ENCODE measurements around the gene CCM2. TPM values are rescaled to one million over a fixed set of nuclear protein-coding genes. Genes with fewer than 3 reads are reported as not detected.

Gene CCM2
- total and polyA plus RNA-seq, 2 experiments from 2014 or later, result 24.9 to 40.1 TPM

DNA sequence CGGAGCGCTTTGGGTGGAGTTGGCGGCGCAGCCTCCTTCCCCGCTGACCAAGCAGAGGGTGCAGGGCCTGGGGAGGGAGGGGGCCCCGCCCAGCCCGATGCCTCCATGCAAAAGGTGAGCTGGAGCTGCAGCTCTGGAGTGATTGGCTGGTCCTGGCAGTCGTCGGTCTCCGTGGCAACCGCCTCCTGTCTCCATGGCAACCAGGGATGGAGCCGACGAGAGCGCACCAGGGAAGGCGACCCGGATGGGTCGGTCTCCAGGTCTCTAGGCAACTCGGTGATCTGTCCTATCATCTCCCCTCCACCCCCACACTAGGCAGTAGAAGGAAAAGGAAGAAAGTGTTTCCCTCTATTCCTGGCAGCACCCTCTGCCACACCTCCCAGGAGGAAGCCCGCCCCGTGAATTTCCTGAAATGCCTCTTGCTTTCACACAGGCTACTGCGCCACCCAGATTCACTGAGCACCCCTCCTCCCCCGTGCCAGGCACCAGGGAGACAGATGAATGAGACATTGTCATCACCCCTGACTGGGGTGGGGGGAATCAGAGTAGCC, 89.4 kb downstream of the CCM2 start:
- H3K4me2 ChIP-seq, result peak overlapping the region; percentile 86
- H3K36me3 Mint-ChIP-seq (ENCODE audit: low read depth), result no peaks in the 10 kb centered on the region

More for the DNA sequence above, 89.4 kb downstream of the CCM2 start:
- no peaks in the 10 kb centered on the region; the same call in 2 of the 3 replicates for H3K9me3 Mint-ChIP-seq
- Histone ChIP-seq H3K79me2 (replicated peaks; ENCODE audit: insufficient read depth) (no peaks in the 10 kb centered on the region), H2AFZ (peak overlapping the region; percentile 96; the same call in 1 of the 2 replicates), H3K9me2 (ENCODE audit: insufficient read depth) (no peaks in the 10 kb centered on the region), H4K20me1 (replicated peaks; ENCODE audit: insufficient read depth) (no peaks in the 10 kb centered on the region), H3K36me3 (ENCODE audit: insufficient read depth) (no peaks in the 10 kb centered on the region), H3K27ac (ENCODE audit: low read depth) (no peak overlapping the region), H3K4me3 (peak overlapping the region; percentile 83), H3K27me3 (ENCODE audit: insufficient read depth) (0 out of 2 replicates have a peak, but pooled peaks cover 6% of the 10 kb centered on the region), H3F3A (replicated peaks; ENCODE audit: low read depth) (0 out of 2 replicates have a peak, but pooled peaks cover 11% of the 10 kb centered on the region), H3K4me1 (ENCODE audit: insufficient read depth) (peaks cover 15% of the 10 kb centered on the region; the same call in 1 of the 2 replicates)
- H3K27me3 Mint-ChIP-seq (ENCODE audit: insufficient read depth, low read depth, poor library complexity), result peaks cover 28% of the 10 kb centered on the region
- DNase-seq (ENCODE audit: low spot score) (peak; percentile 96), ATAC-seq (peak; percentile 71)
- peak overlapping the region; percentile 74 for H3K4me3 Mint-ChIP-seq
- no peak overlapping the region for H3K27ac Mint-ChIP-seq
- peaks cover 10% of the 10 kb centered on the region for H3K4me1 Mint-ChIP-seq
- TF ChIP-seq POLR2AphosphoS5 (IDR thresholded peaks at IDR 0.05; ENCODE audit: low read depth), result no peak
- TF ChIP-seq EZH2phosphoT487 (IDR thresholded peaks at IDR 0.05; ENCODE audit: unreplicated experiment), result no peak
- TF ChIP-seq ZNF114 (CRISPR knock-in tag; IDR thresholded peaks at IDR 0.05), result no peak
- TF ChIP-seq JUNB (IDR thresholded peaks at IDR 0.05; ENCODE audit: unreplicated experiment), result no peak
- no peak for TF ChIP-seq STAT1 (IDR thresholded peaks at IDR 0.05; ENCODE audit: unreplicated experiment)
- TF ChIP-seq ZNF331 (CRISPR knock-in tag; IDR thresholded peaks at IDR 0.05; ENCODE audit: low read depth), result no peak
- TF ChIP-seq, protein P1, sequence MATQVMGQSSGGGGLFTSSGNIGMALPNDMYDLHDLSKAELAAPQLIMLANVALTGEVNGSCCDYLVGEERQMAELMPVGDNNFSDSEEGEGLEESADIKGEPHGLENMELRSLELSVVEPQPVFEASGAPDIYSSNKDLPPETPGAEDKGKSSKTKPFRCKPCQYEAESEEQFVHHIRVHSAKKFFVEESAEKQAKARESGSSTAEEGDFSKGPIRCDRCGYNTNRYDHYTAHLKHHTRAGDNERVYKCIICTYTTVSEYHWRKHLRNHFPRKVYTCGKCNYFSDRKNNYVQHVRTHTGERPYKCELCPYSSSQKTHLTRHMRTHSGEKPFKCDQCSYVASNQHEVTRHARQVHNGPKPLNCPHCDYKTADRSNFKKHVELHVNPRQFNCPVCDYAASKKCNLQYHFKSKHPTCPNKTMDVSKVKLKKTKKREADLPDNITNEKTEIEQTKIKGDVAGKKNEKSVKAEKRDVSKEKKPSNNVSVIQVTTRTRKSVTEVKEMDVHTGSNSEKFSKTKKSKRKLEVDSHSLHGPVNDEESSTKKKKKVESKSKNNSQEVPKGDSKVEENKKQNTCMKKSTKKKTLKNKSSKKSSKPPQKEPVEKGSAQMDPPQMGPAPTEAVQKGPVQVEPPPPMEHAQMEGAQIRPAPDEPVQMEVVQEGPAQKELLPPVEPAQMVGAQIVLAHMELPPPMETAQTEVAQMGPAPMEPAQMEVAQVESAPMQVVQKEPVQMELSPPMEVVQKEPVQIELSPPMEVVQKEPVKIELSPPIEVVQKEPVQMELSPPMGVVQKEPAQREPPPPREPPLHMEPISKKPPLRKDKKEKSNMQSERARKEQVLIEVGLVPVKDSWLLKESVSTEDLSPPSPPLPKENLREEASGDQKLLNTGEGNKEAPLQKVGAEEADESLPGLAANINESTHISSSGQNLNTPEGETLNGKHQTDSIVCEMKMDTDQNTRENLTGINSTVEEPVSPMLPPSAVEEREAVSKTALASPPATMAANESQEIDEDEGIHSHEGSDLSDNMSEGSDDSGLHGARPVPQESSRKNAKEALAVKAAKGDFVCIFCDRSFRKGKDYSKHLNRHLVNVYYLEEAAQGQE (IDR thresholded peaks at IDR 0.05; ENCODE audit: unreplicated experiment), result no peak
- TF ChIP-seq NANOG (IDR thresholded peaks at IDR 0.05; ENCODE audit: borderline replicate concordance), result no peak
- TF ChIP-seq CTCF (conservative IDR thresholded peaks at IDR 0.05; ENCODE audit: low read depth in 2 of 2), result no peak
- no peak; the same call in 1 of the 2 replicates for TF ChIP-seq CREB1 (CRISPR knock-in tag; IDR thresholded peaks at IDR 0.05; ENCODE audit: low read depth)
- TF ChIP-seq, protein P2, sequence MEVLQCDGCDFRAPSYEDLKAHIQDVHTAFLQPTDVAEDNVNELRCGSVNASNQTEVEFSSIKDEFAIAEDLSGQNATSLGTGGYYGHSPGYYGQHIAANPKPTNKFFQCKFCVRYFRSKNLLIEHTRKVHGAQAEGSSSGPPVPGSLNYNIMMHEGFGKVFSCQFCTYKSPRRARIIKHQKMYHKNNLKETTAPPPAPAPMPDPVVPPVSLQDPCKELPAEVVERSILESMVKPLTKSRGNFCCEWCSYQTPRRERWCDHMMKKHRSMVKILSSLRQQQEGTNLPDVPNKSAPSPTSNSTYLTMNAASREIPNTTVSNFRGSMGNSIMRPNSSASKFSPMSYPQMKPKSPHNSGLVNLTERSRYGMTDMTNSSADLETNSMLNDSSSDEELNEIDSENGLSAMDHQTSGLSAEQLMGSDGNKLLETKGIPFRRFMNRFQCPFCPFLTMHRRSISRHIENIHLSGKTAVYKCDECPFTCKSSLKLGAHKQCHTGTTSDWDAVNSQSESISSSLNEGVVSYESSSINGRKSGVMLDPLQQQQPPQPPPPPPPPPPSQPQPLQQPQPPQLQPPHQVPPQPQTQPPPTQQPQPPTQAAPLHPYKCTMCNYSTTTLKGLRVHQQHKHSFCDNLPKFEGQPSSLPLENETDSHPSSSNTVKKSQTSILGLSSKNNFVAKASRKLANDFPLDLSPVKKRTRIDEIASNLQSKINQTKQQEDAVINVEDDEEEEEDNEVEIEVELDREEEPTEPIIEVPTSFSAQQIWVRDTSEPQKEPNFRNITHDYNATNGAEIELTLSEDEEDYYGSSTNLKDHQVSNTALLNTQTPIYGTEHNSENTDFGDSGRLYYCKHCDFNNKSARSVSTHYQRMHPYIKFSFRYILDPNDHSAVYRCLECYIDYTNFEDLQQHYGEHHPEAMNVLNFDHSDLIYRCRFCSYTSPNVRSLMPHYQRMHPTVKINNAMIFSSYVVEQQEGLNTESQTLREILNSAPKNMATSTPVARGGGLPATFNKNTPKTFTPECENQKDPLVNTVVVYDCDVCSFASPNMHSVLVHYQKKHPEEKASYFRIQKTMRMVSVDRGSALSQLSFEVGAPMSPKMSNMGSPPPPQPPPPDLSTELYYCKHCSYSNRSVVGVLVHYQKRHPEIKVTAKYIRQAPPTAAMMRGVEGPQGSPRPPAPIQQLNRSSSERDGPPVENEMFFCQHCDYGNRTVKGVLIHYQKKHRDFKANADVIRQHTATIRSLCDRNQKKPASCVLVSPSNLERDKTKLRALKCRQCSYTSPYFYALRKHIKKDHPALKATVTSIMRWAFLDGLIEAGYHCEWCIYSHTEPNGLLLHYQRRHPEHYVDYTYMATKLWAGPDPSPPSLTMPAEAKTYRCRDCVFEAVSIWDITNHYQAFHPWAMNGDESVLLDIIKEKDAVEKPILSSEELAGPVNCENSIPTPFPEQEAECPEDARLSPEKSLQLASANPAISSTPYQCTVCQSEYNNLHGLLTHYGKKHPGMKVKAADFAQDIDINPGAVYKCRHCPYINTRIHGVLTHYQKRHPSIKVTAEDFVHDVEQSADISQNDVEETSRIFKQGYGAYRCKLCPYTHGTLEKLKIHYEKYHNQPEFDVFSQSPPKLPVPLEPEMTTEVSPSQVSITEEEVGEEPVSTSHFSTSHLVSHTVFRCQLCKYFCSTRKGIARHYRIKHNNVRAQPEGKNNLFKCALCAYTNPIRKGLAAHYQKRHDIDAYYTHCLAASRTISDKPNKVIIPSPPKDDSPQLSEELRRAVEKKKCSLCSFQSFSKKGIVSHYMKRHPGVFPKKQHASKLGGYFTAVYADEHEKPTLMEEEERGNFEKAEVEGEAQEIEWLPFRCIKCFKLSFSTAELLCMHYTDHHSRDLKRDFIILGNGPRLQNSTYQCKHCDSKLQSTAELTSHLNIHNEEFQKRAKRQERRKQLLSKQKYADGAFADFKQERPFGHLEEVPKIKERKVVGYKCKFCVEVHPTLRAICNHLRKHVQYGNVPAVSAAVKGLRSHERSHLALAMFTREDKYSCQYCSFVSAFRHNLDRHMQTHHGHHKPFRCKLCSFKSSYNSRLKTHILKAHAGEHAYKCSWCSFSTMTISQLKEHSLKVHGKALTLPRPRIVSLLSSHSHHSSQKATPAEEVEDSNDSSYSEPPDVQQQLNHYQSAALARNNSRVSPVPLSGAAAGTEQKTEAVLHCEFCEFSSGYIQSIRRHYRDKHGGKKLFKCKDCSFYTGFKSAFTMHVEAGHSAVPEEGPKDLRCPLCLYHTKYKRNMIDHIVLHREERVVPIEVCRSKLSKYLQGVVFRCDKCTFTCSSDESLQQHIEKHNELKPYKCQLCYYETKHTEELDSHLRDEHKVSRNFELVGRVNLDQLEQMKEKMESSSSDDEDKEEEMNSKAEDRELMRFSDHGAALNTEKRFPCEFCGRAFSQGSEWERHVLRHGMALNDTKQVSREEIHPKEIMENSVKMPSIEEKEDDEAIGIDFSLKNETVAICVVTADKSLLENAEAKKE (CRISPR knock-in tag; IDR thresholded peaks at IDR 0.05), result no peak
- no peak for TF ChIP-seq EZH2 (IDR thresholded peaks at IDR 0.05; ENCODE audit: low read depth, unreplicated experiment)

Measured in GM23338 (cell line).